Measurements from ENCODE around the gene HTR7. TPM values are rescaled to one million over a fixed set of nuclear protein-coding genes. Genes with fewer than 3 reads are reported as not detected.

The HTR7 gene
- total RNA-seq, 1 experiment from 2014 or later = 0.62 TPM

GRCh38 chr10:90818736-90819135 lies 39.1 kb downstream of the HTR7 start:
- no peaks in the 10 kb centered on the region for H3K4me1 ChIP-seq (ENCODE audit: insufficient read depth, low read length)
- no peaks in the 10 kb centered on the region for H3K9me2 ChIP-seq (replicated peaks; ENCODE audit: low read length)
- H3K27ac ChIP-seq (ENCODE audit: low read length) = no peak overlapping the region
- no peak overlapping the region for H2AFZ ChIP-seq (ENCODE audit: low read length)
- no peak overlapping the region for H3K9ac ChIP-seq (ENCODE audit: low read length)
- H3K4me2 ChIP-seq (ENCODE audit: low read length) = no peak overlapping the region
- H3F3A ChIP-seq (ENCODE audit: low read length, unreplicated experiment) = no peaks in the 10 kb centered on the region
- H3K79me2 ChIP-seq (ENCODE audit: low read length) = no peaks in the 10 kb centered on the region
- CTCF ChIA-PET = no interaction called here
- no peak for DNase-seq
- TF ChIP-seq CTCF (conservative IDR thresholded peaks at IDR 0.05; ENCODE audit: low read depth, low read length) (no peak), EZH2phosphoT487 (IDR thresholded peaks at IDR 0.05; ENCODE audit: borderline replicate concordance, low read length) (no peak), EZH2 (IDR thresholded peaks at IDR 0.05; ENCODE audit: low read length, unreplicated experiment) (no peak)
- intact Hi-C loops (cut with micrococcal nuclease) = no loop called here
- H3K9me3 ChIP-seq (ENCODE audit: low read length) = no peaks in the 10 kb centered on the region
- H3K4me3 ChIP-seq (ENCODE audit: low read length) = no peak overlapping the region
- POLR2A ChIA-PET (ENCODE audit: unreplicated experiment) = no interaction called here
- no peaks in the 10 kb centered on the region for H3K27me3 ChIP-seq (ENCODE audit: low read length)
- no peak for ATAC-seq
- no peaks in the 10 kb centered on the region for H4K20me1 ChIP-seq (ENCODE audit: low read length)
- H3K36me3 ChIP-seq (ENCODE audit: low read depth, low read length) = no peaks in the 10 kb centered on the region
- no TSS peak for BruUV-seq (replicated peaks)

GRCh38 chr10:90817128-90817889 lies 40.5 kb downstream of the HTR7 start:
- H3K27ac ChIP-seq (ENCODE audit: low read length) = no peak overlapping the region
- H3K36me3 ChIP-seq (ENCODE audit: low read depth, low read length) = no peaks in the 10 kb centered on the region
- H3K9me3 ChIP-seq (ENCODE audit: low read length) = no peaks in the 10 kb centered on the region
- ATAC-seq (no peak), DNase-seq (no peak)
- intact Hi-C loops (cut with micrococcal nuclease) = no loop called here
- CTCF ChIA-PET = no interaction called here
- H3K9me2 ChIP-seq (replicated peaks; ENCODE audit: low read length) = no peaks in the 10 kb centered on the region
- no peak for TF ChIP-seq EZH2phosphoT487 (IDR thresholded peaks at IDR 0.05; ENCODE audit: borderline replicate concordance, low read length)
- no peak for TF ChIP-seq CTCF (conservative IDR thresholded peaks at IDR 0.05; ENCODE audit: low read depth, low read length)
- TF ChIP-seq EZH2 (IDR thresholded peaks at IDR 0.05; ENCODE audit: low read length, unreplicated experiment) = no peak
- H3F3A ChIP-seq (ENCODE audit: low read length, unreplicated experiment) = no peaks in the 10 kb centered on the region
- H3K4me2 ChIP-seq (ENCODE audit: low read length) = no peak overlapping the region
- no peak overlapping the region for H3K4me3 ChIP-seq (ENCODE audit: low read length)
- no peak overlapping the region for H2AFZ ChIP-seq (ENCODE audit: low read length)
- no peaks in the 10 kb centered on the region for H3K27me3 ChIP-seq (ENCODE audit: low read length)
- H3K79me2 ChIP-seq (ENCODE audit: low read length) = no peaks in the 10 kb centered on the region
- no peaks in the 10 kb centered on the region for H3K4me1 ChIP-seq (ENCODE audit: insufficient read depth, low read length)
- H4K20me1 ChIP-seq (ENCODE audit: low read length) = no peaks in the 10 kb centered on the region
- POLR2A ChIA-PET (ENCODE audit: unreplicated experiment) = no interaction called here
- H3K9ac ChIP-seq (ENCODE audit: low read length) = no peak overlapping the region
- BruUV-seq (replicated peaks) = no TSS peak

GRCh38 chr10:90816466-90816865 lies 41.4 kb downstream of the HTR7 start:
- no peaks in the 10 kb centered on the region for H3K9me2 ChIP-seq (replicated peaks; ENCODE audit: low read length)
- H3K79me2 ChIP-seq (ENCODE audit: low read length) = no peaks in the 10 kb centered on the region
- DNase-seq = no peak
- ATAC-seq = no peak
- no peak overlapping the region for H3K4me2 ChIP-seq (ENCODE audit: low read length)
- H2AFZ ChIP-seq (ENCODE audit: low read length) = no peak overlapping the region
- no TSS peak for BruUV-seq (replicated peaks)
- H4K20me1 ChIP-seq (ENCODE audit: low read length) = no peaks in the 10 kb centered on the region
- H3K27ac ChIP-seq (ENCODE audit: low read length) = no peak overlapping the region
- no peak for TF ChIP-seq EZH2 (IDR thresholded peaks at IDR 0.05; ENCODE audit: low read length, unreplicated experiment)
- no peak for TF ChIP-seq EZH2phosphoT487 (IDR thresholded peaks at IDR 0.05; ENCODE audit: borderline replicate concordance, low read length)
- no peak for TF ChIP-seq CTCF (conservative IDR thresholded peaks at IDR 0.05; ENCODE audit: low read depth, low read length)
- no peaks in the 10 kb centered on the region for H3F3A ChIP-seq (ENCODE audit: low read length, unreplicated experiment)
- H3K9me3 ChIP-seq (ENCODE audit: low read length) = no peaks in the 10 kb centered on the region
- intact Hi-C loops (cut with micrococcal nuclease) = no loop called here
- H3K9ac ChIP-seq (ENCODE audit: low read length) = no peak overlapping the region
- H3K27me3 ChIP-seq (ENCODE audit: low read length) = no peaks in the 10 kb centered on the region
- POLR2A ChIA-PET (ENCODE audit: unreplicated experiment) = no interaction called here
- H3K36me3 ChIP-seq (ENCODE audit: low read depth, low read length) = no peaks in the 10 kb centered on the region
- no peak overlapping the region for H3K4me3 ChIP-seq (ENCODE audit: low read length)
- CTCF ChIA-PET = no interaction called here
- no peaks in the 10 kb centered on the region for H3K4me1 ChIP-seq (ENCODE audit: insufficient read depth, low read length)

Measured in PC-3 (cell line).